Esophagus squamous epithelium (tissue), 5 donors: Measurements from ENCODE around the gene MAGEA12. TPM values are rescaled to one million over a fixed set of nuclear protein-coding genes. Genes with fewer than 3 reads are reported as not detected.
"Not testable (repeated sequence)": the region's sequence is repeated elsewhere in the genome, so short reads cannot be mapped to it uniquely, and the experiment has no call there.

ENCODE experiments used
- DNase-seq: peaks from one replicate; lab custom pipeline; 2025; lab: John Stamatoyannopoulos, UW
- H3K27ac ChIP-seq, 4 donors: fragments of 200-600 bp; sonication (generic); one replicate each; pipeline ENCODE4 v1.5.1; 2016 to 2019; ENCODE audit warnings: mild to moderate bottlenecking in 1 of 4
- H3K27me3 ChIP-seq, 4 donors: fragments of 200-600 bp; sonication (generic); 1 replicate in 3 of 4; 2 replicates in 1 of 4; pipeline versions ENCODE4 v1.5.1 to v1.6.0; 2017 to 2021; ENCODE audit warnings: antibody characterized with exemption in 1 of 4
- H3K36me3 ChIP-seq, 3 donors: fragments of 200-600 bp; sonication (generic); one replicate each; pipeline ENCODE4 v1.5.1; 2016 to 2019
- H3K4me1 ChIP-seq, 3 donors: fragments of 200-600 bp; sonication (generic); one replicate each; pipeline ENCODE4 v1.5.1; 2017 to 2019
- H3K4me3 ChIP-seq, 4 donors: fragments of 200-600 bp; sonication (generic); 1 replicate in 3 of 4; 2 replicates in 1 of 4; pipeline ENCODE4 v1.5.1; 2016 to 2019; ENCODE audit warnings: mild to moderate bottlenecking in 2 of 4, moderate library complexity in 1 of 4
- H3K9me3 ChIP-seq, 3 donors: fragments of 200-600 bp; sonication (generic); one replicate each; pipeline ENCODE4 v1.5.1; 2016 to 2019
- CTCF ChIP-seq, 6 experiments: fragments of 450-650 bp in 4 of 6; fragments of 200-600 bp in 2 of 6; sonication (generic) in 2 of 6; IDR thresholded peaks; one replicate each; pipeline ENCODE4 v1.5.1; 2016 to 2019; ENCODE audit warnings: antibody characterized with exemption in 6 of 6, mild to moderate bottlenecking in 4 of 6, moderate library complexity in 4 of 6
- POLR2A ChIP-seq, 4 donors: fragments of 450-650 bp; IDR thresholded peaks; one replicate each; pipeline ENCODE4 v1.6.1; 2017; ENCODE audit warnings: antibody characterized with exemption in 4 of 4, mild to moderate bottlenecking in 4 of 4, moderate library complexity in 3 of 4
- WGBS, 2 donors: methylation state at CpG; one replicate each; pipeline ENCODE4 v1.1.5; 2018; 5-methylcytosine and 5-hydroxymethylcytosine counted together
- intact Hi-C: fragments of 100-400 bp; cut with DNase I; formaldehyde crosslinking; loops from one replicate; pipeline ENCODE4 v1.15.0; 2022
- total RNA-seq, 4 donors: library from RNA; depleted of rRNA; stranded (reverse); fragments of >200 nt; gene quantifications; one replicate each; pipeline ENCODE4 v1.1.0, GENCODE V29; 2016
- donor health status: DM: yes; HTN: yes; CAD: no.

Gene MAGEA12
- total RNA-seq, 4 donors from 2014 or later = not detected

- no peak overlapping the region for H3K27ac ChIP-seq
- no peaks in the 10 kb centered on the region for H3K4me1 ChIP-seq
- no peaks in the 10 kb centered on the region for H3K36me3 ChIP-seq
- intact Hi-C loops = no loop called here
- no peaks in the 10 kb centered on the region for H3K27me3 ChIP-seq
- WGBS, 2 donors = 75 to 82% methylated on average over 4 to 7 of the region's 7 CpGs
- TF ChIP-seq POLR2A (IDR thresholded peaks at IDR 0.05) (no peak), CTCF (IDR thresholded peaks at IDR 0.05) (no peak)
- no peak for DNase-seq
- H3K4me3 ChIP-seq = no peak overlapping the region
- no peaks in the 10 kb centered on the region for H3K9me3 ChIP-seq
Observed at GRCh38 chrX:152725409-152725808, 8.1 kb upstream of the MAGEA12 start.

GRCh38 chrX:152734143-152734858 is 744 bp downstream of the MAGEA12 start:
- H3K4me3 ChIP-seq, intact Hi-C loops, H3K36me3 ChIP-seq, H3K27ac ChIP-seq, H3K27me3 ChIP-seq, DNase-seq, H3K4me1 ChIP-seq, H3K9me3 ChIP-seq: not testable (repeated sequence)
- WGBS, 2 donors = 80% methylated on average over 1 of the region's 22 CpGs; no CpG with 5 or more reads in 1 of the 2 donors

- H3K4me3 ChIP-seq = no peak overlapping the region
- no CpG with 5 or more reads among the region's 2 CpGs for WGBS, 2 donors
- H3K27ac ChIP-seq = no peak overlapping the region
- DNase-seq = no peak
- TF ChIP-seq POLR2A (IDR thresholded peaks at IDR 0.05) = no peak
- no peak for TF ChIP-seq CTCF (IDR thresholded peaks at IDR 0.05)
- no peaks in the 10 kb centered on the region for H3K9me3 ChIP-seq
- intact Hi-C loops = no loop called here
- no peaks in the 10 kb centered on the region for H3K4me1 ChIP-seq
- H3K36me3 ChIP-seq = no peaks in the 10 kb centered on the region
- H3K27me3 ChIP-seq = no peaks in the 10 kb centered on the region
Observed at GRCh38 chrX:152735101-152735500, 1.5 kb downstream of the MAGEA12 start.

- 76% methylated on average over 8 of the region's 12 CpGs; no CpG with 5 or more reads in 1 of the 2 donors for WGBS, 2 donors
- DNase-seq = no peak
- H3K27me3 ChIP-seq = no peaks in the 10 kb centered on the region
- no peaks in the 10 kb centered on the region for H3K4me1 ChIP-seq
- H3K36me3 ChIP-seq = no peaks in the 10 kb centered on the region
- no peak for TF ChIP-seq POLR2A (IDR thresholded peaks at IDR 0.05)
- intact Hi-C loops = no loop called here
- H3K9me3 ChIP-seq = no peaks in the 10 kb centered on the region
- no peak overlapping the region for H3K4me3 ChIP-seq
- no peak overlapping the region for H3K27ac ChIP-seq
Observed at GRCh38 chrX:152735860-152736511, 2.4 kb downstream of the MAGEA12 start.

- H3K36me3 ChIP-seq, H3K4me1 ChIP-seq, intact Hi-C loops, H3K9me3 ChIP-seq, H3K4me3 ChIP-seq, H3K27ac ChIP-seq, DNase-seq, H3K27me3 ChIP-seq: not testable (repeated sequence)
- WGBS, 2 donors = 85 to 90% methylated on average over 2 to 5 of the region's 12 CpGs
Observed at GRCh38 chrX:152736528-152736927, 3.0 kb downstream of the MAGEA12 start.

DNA sequence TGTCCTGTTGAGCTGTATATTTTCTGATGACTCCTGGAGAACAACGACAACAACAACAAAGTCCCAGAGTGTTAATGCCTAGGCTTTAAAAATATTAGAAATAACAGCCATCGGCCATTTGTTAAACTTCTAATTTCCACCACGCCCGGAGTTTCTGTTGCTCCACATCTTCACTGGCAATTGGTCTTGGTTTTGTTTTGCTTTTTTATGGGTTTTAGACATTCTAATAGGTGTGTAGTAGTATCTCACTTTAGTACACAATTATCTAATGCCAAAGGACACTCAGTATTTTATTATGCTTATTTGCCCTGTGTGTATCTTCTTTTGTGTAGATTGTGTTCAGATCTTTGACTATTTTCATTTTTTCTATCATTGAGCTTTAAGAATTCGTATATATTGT is 5.0 kb downstream of the MAGEA12 start:
- Histone ChIP-seq H3K27ac (no peak overlapping the region), H3K9me3 (no peaks in the 10 kb centered on the region), H3K4me1 (no peaks in the 10 kb centered on the region), H3K36me3 (no peaks in the 10 kb centered on the region), H3K4me3 (no peak overlapping the region), H3K27me3 (no peaks in the 10 kb centered on the region)
- intact Hi-C loops = no loop called here
- WGBS, 2 donors = 70 to 76% methylated on average over 1 to 5 of the region's 5 CpGs
- no peak for DNase-seq
- no peak for TF ChIP-seq POLR2A (IDR thresholded peaks at IDR 0.05)
- TF ChIP-seq CTCF (IDR thresholded peaks at IDR 0.05) = no peak

- H3K4me1 ChIP-seq, H3K9me3 ChIP-seq, H3K36me3 ChIP-seq, intact Hi-C loops, H3K27me3 ChIP-seq, H3K4me3 ChIP-seq, H3K27ac ChIP-seq, DNase-seq: not testable (repeated sequence)
- no CpG with 5 or more reads among the region's 35 CpGs for WGBS, 2 donors
Observed at GRCh38 chrX:152753686-152754650, 20.4 kb downstream of the MAGEA12 start, which contains the start of gene MAGEA2. Gene MAGEA2, minus strand, starts transcription at chrX:152753842. Its CDS starts 2,479 bp downstream, at chrX:152751363.

GRCh38 chrX:152754871-152755270 is 21.3 kb downstream of the MAGEA12 start:
- H3K27me3 ChIP-seq, H3K36me3 ChIP-seq, H3K4me3 ChIP-seq, H3K27ac ChIP-seq, H3K4me1 ChIP-seq, intact Hi-C loops, DNase-seq, H3K9me3 ChIP-seq: not testable (repeated sequence)
- no CpG with 5 or more reads among the region's 5 CpGs for WGBS, 2 donors

GRCh38 chrX:152758918-152759317 is 25.4 kb downstream of the MAGEA12 start, which contains the start of gene CSAG3:
Gene CSAG3, plus strand, starts transcription at chrX:152759218.
- intact Hi-C loops, H3K27ac ChIP-seq, H3K4me1 ChIP-seq, H3K4me3 ChIP-seq, H3K36me3 ChIP-seq, H3K27me3 ChIP-seq, H3K9me3 ChIP-seq, DNase-seq: not testable (repeated sequence)
- no CpG with 5 or more reads among the region's 2 CpGs for WGBS, 2 donors
